Epithelial cell of esophagus (primary cell): Measurements from ENCODE around the gene ZNF592.

Experiments
- DNase-seq: peaks from one replicate; pipeline ENCODE4 v3.0.0; 2010; ENCODE audit warnings: low read depth
- H3K4me3 ChIP-seq: 2 replicates; pipeline ENCODE4 v1.5.1; 2011; ENCODE audit warnings: mild to moderate bottlenecking, low read length, control low read depth
- CTCF ChIP-seq: IDR thresholded peaks from 2 replicates; pipeline ENCODE4 v1.5.1; 2011; ENCODE audit warnings: low read depth, mild to moderate bottlenecking, low read length, control low read depth, inconsistent platforms; ENCODE audit not compliant: insufficient read depth; ENCODE audit errors: missing control alignments

ZNF592 gene

GRCh38 chr15:84805221-84805620, 56.8 kb downstream of the ZNF592 start:
- H3K4me3 ChIP-seq = no peak overlapping the region
- TF ChIP-seq CTCF = no peak
- DNase-seq = no peak

GRCh38 chr15:84807228-84807627, 58.8 kb downstream of the ZNF592 start:
- H3K4me3 ChIP-seq = no peak overlapping the region
- no peak for TF ChIP-seq CTCF
- no peak for DNase-seq

GRCh38 chr15:84810073-84810840, 61.9 kb downstream of the ZNF592 start:
- no peak for DNase-seq
- TF ChIP-seq CTCF = no peak
- no peak overlapping the region for H3K4me3 ChIP-seq

GRCh38 chr15:84811151-84811550, 62.8 kb downstream of the ZNF592 start:
- no peak for DNase-seq
- no peak overlapping the region for H3K4me3 ChIP-seq
- TF ChIP-seq CTCF = no peak

- DNase-seq = no peak
- H3K4me3 ChIP-seq = no peak overlapping the region
- no peak for TF ChIP-seq CTCF
Observed at GRCh38 chr15:84811828-84812227, 63.4 kb downstream of the ZNF592 start.

GRCh38 chr15:84812842-84813241, 64.5 kb downstream of the ZNF592 start:
- TF ChIP-seq CTCF = no peak
- H3K4me3 ChIP-seq = no peak overlapping the region
- DNase-seq = no peak

- no peak for TF ChIP-seq CTCF
- no peak for DNase-seq
- H3K4me3 ChIP-seq = no peak overlapping the region
Observed at GRCh38 chr15:84813435-84813834, 65.0 kb downstream of the ZNF592 start.
